Measurements from ENCODE around the gene ADAM12.
A peak's percentile ranks its signal among the peaks of the same experiment; 100 is the strongest.

Gene ADAM12

DNA sequence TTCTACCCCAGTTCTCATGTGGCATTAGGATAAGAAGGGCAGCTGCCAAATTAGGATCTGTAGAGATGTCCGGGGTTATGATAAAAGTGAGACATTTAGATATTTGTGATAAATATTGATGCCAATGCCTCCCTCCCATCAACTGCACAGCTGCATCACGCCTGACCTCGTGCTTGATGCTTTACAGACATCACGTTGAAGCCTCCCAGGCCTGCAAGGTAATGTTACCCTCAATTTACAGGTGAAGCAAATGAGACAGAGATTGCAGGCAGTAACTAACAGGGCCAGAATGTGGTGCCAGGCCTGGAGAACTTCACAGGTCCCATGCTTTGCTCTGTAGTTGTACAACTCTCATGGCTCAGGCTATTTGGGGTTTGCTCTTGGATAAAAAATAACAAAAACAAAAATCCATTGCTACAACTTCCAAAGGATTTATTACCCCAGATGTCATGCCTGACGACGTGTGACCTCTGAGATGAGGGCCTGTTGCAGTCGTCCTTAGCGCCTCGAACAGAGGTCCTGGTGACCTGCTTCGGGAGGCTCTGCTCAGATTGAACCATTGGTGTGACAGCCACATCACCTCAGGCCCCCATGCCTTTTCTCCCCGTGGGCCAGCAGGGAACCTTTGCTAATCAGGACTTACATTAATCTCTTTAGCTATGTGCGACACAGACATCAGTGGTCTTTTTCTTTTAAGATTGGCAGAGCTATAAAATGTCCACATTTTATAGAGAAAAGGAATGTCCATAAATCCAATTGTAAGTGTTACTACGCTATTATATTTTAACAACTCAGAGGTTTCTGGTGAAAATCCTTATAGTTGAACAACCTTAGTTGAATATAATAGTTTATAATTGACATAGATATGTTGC, 169.3 kb downstream of the ADAM12 start:
- DNase-seq (ENCODE audit: low spot score) (no peak), FAIRE-seq (no peak)

DNA sequence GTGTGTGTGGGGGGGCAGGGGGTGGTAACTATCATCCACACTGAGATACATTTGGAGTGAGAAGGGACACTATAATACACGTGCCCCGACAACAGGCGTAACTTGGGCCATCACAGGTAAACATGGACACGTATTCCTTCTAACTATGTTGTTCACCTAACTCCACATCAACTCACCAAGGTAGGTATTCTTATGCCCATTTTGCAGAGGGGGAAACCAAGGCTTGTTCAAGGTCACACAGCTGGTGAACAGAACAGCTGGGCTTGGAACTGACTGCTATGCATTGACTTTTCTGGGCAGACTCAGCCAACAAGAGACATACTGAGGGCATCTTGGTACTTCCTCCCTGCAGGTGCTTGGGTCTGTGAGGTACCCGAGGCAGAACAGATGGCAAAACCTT, 170.1 kb downstream of the ADAM12 start:
- DNase-seq (ENCODE audit: low spot score) (no peak), FAIRE-seq (no peak)

GRCh38 chr10:126216632-126216961, 171.7 kb downstream of the ADAM12 start:
- no peak for FAIRE-seq
- DNase-seq (ENCODE audit: low spot score): no peak

DNA sequence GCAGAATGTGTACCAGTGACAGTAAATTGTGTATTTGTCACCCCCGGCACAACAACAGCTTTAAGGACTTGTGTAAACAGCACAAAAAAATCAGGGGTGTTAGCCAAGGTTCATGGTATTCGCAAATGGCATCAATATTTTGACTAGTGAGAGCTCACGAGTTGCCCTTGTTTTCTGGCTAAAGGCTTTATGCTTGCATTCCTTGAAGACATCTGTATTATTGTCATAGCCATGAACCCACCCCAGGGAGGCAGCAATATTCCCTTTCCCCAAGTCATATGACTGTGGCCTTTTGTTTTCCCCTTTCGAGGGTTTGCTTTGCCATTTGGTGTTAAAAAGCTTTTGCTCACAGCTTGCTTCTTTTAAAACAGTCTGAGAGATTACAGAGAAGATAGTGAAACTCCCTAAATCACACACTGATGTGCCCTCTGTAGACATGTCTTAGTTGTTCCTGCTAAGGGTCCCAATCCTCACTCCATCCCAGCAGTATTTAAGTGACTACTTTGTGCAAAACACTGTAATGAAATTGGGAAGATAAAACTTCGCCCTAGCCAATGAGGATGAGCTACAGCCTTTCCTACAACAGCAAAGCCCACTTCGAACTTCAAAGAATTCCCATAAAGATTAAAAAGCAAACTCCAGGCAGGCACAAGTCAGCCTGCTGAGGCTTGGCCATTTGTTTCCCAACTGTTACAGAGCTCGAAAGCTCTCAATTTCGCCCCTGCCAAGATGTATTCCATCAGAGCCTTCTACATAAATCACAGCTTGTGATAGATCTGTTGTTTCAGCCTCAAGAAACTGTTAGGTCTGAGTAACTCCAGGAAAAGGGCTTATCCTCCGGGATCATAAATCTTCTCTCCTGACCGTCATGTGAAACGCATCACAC, 172.3 kb downstream of the ADAM12 start:
- no peak for DNase-seq (ENCODE audit: low spot score)
- no peak for FAIRE-seq

DNA sequence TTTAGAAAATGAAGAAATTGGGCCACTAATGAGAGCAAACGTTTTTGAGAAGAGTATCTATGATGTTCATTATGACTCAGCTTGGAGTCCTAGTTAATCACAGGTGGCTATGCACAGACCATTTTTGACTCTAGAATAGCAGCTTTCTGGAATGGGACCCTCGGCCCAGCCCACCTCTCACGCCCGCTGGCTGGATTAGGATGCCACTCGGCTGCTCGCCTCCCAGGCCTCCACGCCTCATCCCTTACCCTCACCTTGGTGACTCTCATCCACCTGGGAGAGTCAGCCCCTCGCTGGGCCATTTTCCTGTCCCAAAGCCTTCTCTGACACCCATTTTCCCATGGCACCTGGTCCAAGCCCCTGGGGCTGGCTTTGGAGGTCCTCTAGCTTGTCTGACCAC, 173.6 kb downstream of the ADAM12 start:
- no peak for DNase-seq (ENCODE audit: low spot score)
- FAIRE-seq: no peak

DNA sequence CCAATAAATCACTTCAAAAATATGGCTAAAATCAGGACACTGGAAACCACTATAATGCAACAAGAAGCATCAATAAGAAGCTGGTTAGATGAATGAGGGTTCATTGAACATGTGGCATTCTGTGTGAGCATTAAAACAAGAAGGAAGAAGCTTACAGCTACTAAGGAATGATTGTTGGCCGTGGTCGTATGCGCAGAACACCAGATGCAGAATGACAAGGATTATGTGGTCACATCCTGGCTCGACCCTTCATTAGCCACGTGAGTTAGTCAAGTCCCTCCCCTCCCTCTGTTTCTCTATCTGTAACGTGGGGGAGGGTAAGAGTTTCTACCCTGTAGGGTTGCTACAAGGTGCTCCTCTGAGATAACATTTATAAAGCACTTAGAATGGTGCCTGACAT, 174.3 kb downstream of the ADAM12 start:
- FAIRE-seq: no peak

DNA sequence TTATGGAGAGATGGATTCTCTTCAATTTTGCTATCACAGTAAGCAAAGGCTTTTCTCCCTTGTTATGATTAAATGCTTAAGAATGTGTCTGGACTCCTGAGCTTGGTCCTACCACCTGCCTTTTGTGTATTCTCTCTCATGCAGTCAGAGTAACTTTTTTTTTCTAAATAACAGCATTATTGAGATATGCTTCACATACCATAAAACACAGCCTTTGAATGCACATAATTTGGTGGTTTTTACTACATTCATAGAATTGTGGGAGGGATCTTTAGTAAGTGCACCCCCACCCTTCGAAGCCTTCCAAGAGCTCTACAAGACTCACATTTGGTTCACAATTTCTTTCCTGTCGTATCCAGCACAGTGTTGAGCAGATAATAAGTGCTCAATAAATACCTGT, 175.5 kb downstream of the ADAM12 start:
- DNase-seq (ENCODE audit: low spot score) (no peak), FAIRE-seq (no peak)

More for the DNA sequence above, 174.3 kb downstream of the ADAM12 start:
- DNase-seq (ENCODE audit: low spot score): no peak

DNA sequence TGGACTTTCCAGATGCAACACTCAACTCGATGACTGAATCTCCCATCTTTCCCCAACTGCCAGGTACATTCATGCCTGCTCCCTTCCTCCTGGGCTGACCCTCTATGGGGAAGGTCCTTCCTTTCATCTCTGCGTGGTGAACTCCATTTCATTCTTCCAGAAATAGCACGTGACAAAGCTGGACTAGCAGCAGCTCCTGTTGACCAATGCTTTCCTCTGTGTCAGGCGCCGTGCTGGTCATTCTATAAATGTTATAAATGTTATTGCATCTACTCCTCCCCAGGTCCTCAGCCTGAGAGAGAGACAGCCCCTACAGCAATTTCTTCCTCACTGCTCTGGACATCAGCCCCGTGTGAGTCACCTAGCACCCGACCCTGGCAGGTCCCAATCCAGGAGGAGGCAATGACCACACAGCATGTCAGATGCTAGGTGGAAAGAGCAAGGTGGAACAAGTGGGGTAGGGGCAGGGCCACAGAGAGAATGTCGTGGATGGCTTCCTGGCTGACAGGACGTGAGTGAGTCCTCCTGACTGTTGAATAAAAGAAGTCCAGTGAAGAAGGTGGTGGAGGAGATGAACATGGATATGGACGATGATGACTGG, 178.1 kb downstream of the ADAM12 start:
- DNase-seq (ENCODE audit: low spot score) (no peak), FAIRE-seq (peak; percentile 72)

GRCh38 chr10:126209451-126209850, 178.8 kb downstream of the ADAM12 start:
- no peak for FAIRE-seq
- no peak for DNase-seq (ENCODE audit: low spot score)

GRCh38 chr10:126208726-126209302, 179.5 kb downstream of the ADAM12 start:
- no peak for DNase-seq (ENCODE audit: low spot score)
- FAIRE-seq: no peak

GRCh38 chr10:126207851-126208250, 180.4 kb downstream of the ADAM12 start:
- DNase-seq (ENCODE audit: low spot score) (no peak), FAIRE-seq (no peak)

GRCh38 chr10:126207313-126207771, 180.9 kb downstream of the ADAM12 start:
- no peak for FAIRE-seq
- no peak for DNase-seq (ENCODE audit: low spot score)

- FAIRE-seq: no peak
- no peak for DNase-seq (ENCODE audit: low spot score)
Observed at GRCh38 chr10:126205486-126206205, 182.6 kb downstream of the ADAM12 start.

DNA sequence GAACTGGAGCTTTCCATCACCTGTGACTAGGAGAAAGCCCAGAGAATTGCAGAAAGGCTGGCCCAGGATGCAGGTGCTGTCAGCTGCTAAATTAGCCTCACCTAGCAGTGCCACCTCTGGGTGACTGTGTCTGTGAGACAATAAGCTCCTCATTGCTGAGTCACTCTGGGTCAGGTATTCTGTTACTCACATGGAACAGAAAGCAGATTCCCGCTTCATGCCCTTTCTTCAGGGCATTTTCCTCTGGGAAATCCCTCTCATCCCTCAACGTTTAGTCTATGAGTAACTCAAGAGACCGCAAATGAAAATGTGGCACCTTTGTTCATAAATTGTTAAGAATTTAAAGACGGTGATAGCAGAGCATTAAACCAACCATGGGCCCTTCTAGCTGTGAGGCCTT, 184.0 kb downstream of the ADAM12 start:
- no peak for FAIRE-seq
- DNase-seq (ENCODE audit: low spot score): peak; percentile 27

- DNase-seq (ENCODE audit: low spot score) (no peak), FAIRE-seq (no peak)
Observed at GRCh38 chr10:126203746-126204145, 184.5 kb downstream of the ADAM12 start.

- DNase-seq (ENCODE audit: low spot score) (no peak), FAIRE-seq (no peak)
Observed at GRCh38 chr10:126201603-126202002, 186.7 kb downstream of the ADAM12 start.

DNA sequence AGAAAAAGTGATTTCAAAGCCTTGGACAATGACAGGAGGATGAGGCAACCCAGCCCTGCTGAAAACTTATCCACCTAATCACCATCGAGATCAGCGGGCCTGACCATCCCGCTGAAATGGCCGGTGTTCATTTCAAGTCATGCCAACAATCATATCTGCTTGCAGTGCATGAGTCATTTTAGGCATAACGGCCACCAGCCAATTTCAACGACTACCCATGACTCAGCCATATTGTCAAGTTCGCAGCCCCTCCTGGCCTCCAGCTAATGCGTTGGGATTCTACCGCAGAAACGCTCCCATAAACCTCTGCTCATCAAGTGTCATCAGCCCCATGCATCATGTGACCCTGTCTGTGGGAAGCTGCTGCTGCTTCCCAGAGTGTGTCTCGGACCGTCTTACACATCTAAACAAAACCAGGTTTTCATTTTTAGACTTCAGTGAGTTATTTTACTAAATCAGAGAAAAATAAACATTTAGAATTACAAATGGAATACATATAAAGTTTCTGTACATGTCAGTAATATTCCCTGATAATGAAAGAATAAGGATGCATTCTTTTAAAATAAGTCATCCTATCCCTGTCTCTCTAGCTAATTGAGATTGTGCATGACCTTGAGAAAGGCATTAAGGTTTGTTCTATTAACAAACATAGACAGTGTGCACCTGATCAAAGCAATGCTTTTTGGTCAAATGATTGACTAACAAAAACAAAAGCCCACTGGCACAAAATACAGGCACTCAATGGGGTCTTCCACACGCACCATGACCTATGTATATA, 188.9 kb downstream of the ADAM12 start:
- DNase-seq (ENCODE audit: low spot score) (peak; percentile 88), FAIRE-seq (peak; percentile 76)

- no peak for FAIRE-seq
- DNase-seq (ENCODE audit: low spot score): no peak
Observed at GRCh38 chr10:126198681-126199080, 189.6 kb downstream of the ADAM12 start.

DNA sequence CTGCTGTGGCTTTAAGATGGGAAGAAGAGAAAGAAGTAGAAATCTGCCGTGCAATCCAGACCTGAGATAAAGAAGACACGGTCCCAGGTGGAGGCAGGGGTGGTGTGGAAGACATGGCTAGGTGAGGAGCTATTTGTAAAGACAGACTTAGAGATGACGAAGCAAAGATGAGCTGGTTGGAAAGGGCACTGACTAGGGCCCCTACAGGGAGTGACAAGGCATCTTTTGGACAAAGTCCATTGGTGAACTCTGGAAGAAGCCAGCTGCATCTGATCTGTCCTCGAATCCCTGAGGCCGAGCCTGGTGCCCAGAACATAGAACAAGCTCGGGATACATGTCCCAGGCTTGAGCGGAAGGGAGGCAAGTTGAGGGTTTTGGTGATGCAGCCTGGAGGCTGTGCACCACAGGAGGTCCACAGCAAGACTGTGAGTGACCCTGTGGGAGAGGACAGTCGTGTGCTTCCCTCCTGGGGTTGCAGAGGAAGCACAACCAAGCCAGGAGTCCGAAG, 191.2 kb downstream of the ADAM12 start:
- DNase-seq (ENCODE audit: low spot score): no peak
- FAIRE-seq: no peak

GRCh38 chr10:126196281-126196680, 192.0 kb downstream of the ADAM12 start:
- DNase-seq (ENCODE audit: low spot score): no peak

More at GRCh38 chr10:126196281-126196680, 192.0 kb downstream of the ADAM12 start:
- no peak for FAIRE-seq

Data from urothelium cell line (cell line).